ENCODE measurements around the gene FKBP1A. TPM values are rescaled to one million over a fixed set of nuclear protein-coding genes. Genes with fewer than 3 reads are reported as not detected.

FKBP1A gene
- polyA plus RNA-seq, 1 of the 3 experiments (the other 2 are of a cell fraction): 362 TPM

DNA sequence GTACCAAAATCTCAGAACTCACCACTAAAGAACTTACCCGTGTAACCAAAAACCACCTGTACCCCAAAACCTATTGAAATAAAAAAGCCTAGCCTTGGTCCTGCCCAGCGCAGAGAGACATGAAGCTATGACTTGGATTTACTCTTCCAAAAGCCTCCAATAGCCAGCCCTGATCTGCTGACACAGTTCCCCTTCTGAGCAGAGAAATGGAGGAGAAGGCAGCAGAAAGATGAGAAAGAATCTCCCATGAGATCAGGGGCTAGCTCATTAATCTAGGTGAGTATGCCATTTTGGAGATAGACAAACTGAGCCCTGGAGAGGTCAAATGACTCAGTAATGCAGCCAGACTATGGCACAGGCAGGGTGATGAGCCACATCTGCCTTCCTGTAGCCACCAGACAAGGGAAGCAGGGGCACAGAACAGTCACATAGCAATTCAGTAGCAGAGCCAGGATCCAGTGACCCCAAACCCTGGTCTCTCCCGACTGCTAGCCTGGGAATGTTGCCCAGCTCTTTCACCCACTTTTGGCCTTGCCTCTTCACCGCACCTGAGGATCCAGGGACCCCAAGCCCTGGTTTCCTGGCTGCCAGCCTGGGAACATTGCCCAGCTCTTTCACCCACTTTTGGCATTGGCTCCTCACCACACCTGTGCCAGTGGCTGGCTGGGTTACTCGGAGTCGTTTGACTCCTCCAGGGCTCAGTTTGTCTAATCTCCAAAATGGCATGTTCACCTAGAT, 56.7 kb downstream of the FKBP1A start:
- Histone ChIP-seq H4K20me1 (ENCODE audit: insufficient read depth) (0 out of 2 replicates have a peak, but pooled peaks cover 6% of the 10 kb centered on the region), H3K9ac (no peak overlapping the region), H3K9me3 (no peaks in the 10 kb centered on the region), H3F3A (replicated peaks; ENCODE audit: insufficient read depth) (no peaks in the 10 kb centered on the region), H3K27ac (ENCODE audit: low read depth in 2 of 2, low read length in 1 of 2) (no peak overlapping the region), H3K79me2 (ENCODE audit: insufficient read depth) (peaks cover 35% of the 10 kb centered on the region; the same call in 1 of the 2 replicates), H3K4me3 (ENCODE audit: low read depth in 2 of 2, low read length in 1 of 2) (no peak overlapping the region), H3K4me1 (ENCODE audit: control insufficient read depth in 1 of 2, insufficient read depth in 2 of 2, low read depth in 1 of 2, low read length in 1 of 2) (no peaks in the 10 kb centered on the region; a peak in 1 of 4 replicates), H3K4me2 (no peak overlapping the region), H3K36me3 (replicated peaks in 1 of 2; ENCODE audit: control insufficient read depth in 1 of 2, insufficient read depth in 2 of 2, low read length in 1 of 2) (peaks cover 10 to 22% of the 10 kb centered on the region in 2 experiments), H3K9me2 (no peaks in the 10 kb centered on the region), H2AFZ (ENCODE audit: low read depth) (no peak overlapping the region), H3K27me3 (ENCODE audit: insufficient read depth) (no peaks in the 10 kb centered on the region)
- CTCF ChIA-PET: no interaction called here
- TF ChIP-seq, protein P1, sequence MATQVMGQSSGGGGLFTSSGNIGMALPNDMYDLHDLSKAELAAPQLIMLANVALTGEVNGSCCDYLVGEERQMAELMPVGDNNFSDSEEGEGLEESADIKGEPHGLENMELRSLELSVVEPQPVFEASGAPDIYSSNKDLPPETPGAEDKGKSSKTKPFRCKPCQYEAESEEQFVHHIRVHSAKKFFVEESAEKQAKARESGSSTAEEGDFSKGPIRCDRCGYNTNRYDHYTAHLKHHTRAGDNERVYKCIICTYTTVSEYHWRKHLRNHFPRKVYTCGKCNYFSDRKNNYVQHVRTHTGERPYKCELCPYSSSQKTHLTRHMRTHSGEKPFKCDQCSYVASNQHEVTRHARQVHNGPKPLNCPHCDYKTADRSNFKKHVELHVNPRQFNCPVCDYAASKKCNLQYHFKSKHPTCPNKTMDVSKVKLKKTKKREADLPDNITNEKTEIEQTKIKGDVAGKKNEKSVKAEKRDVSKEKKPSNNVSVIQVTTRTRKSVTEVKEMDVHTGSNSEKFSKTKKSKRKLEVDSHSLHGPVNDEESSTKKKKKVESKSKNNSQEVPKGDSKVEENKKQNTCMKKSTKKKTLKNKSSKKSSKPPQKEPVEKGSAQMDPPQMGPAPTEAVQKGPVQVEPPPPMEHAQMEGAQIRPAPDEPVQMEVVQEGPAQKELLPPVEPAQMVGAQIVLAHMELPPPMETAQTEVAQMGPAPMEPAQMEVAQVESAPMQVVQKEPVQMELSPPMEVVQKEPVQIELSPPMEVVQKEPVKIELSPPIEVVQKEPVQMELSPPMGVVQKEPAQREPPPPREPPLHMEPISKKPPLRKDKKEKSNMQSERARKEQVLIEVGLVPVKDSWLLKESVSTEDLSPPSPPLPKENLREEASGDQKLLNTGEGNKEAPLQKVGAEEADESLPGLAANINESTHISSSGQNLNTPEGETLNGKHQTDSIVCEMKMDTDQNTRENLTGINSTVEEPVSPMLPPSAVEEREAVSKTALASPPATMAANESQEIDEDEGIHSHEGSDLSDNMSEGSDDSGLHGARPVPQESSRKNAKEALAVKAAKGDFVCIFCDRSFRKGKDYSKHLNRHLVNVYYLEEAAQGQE (IDR thresholded peaks at IDR 0.05; ENCODE audit: low read depth, low read length): no peak
- TF ChIP-seq FOXM1 (IDR thresholded peaks at IDR 0.05; ENCODE audit: low read depth) (no peak), GATA2 (CRISPR knock-in tag; IDR thresholded peaks at IDR 0.05) (no peak), GABPA (IDR thresholded peaks at IDR 0.05; ENCODE audit: low read depth) (no peak), POLR2AphosphoS5 (IDR thresholded peaks at IDR 0.05; ENCODE audit: low read depth, low read length) (no peak), YY1 (IDR thresholded peaks at IDR 0.05; ENCODE audit: low read depth) (no peak), NRF1 (IDR thresholded peaks at IDR 0.05; ENCODE audit: low read depth, low read length) (no peak), CHD2 (IDR thresholded peaks at IDR 0.05; ENCODE audit: low read length, partially characterized antibody) (no peak)
- POLR2A ChIA-PET: no interaction called here
- DNase-seq: no peak
- 89% methylated on average over 5 of the region's 6 CpGs for WGBS (ENCODE audit: low lambda C conversion rate)

DNA sequence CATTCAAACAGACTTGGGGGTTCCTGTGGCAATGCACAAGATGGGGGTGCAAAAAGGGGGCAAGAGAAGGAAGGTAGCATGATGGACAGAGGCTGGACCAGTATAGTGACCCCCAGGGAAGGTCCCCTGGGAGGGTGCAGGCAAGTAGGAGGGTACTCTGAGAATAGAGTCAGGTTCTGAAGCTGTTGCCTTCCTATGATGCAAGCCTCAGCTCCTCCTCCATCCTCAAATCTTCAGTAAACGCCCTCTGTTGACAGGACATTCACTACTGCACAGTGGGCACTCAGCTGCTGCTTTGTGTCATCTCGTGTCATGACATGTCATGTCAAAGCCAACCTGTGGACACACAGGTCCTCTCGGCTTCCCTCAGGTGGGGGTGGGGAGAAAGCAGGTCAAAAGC, 58.1 kb downstream of the FKBP1A start:
- peaks cover 49% of the 10 kb centered on the region for H3K79me2 ChIP-seq (ENCODE audit: insufficient read depth)
- H3K4me1 ChIP-seq (ENCODE audit: control insufficient read depth in 1 of 2, insufficient read depth in 2 of 2, low read depth in 1 of 2, low read length in 1 of 2): no peaks in the 10 kb centered on the region; a peak in 2 of 4 replicates
- no peak overlapping the region for H3K4me3 ChIP-seq (ENCODE audit: low read depth in 2 of 2, low read length in 1 of 2)
- H3K9me2 ChIP-seq: no peaks in the 10 kb centered on the region
- H3K4me2 ChIP-seq: no peak overlapping the region
- TF ChIP-seq JUND (IDR thresholded peaks at IDR 0.05) (no peak), GATA2 (CRISPR knock-in tag; IDR thresholded peaks at IDR 0.05) (no peak), RFX5 (IDR thresholded peaks at IDR 0.05; ENCODE audit: low read length) (no peak), RCOR1 (IDR thresholded peaks at IDR 0.05; ENCODE audit: low read length) (no peak), FOXJ3 (CRISPR knock-in tag; IDR thresholded peaks at IDR 0.05) (no peak), SIN3A (IDR thresholded peaks at IDR 0.05; ENCODE audit: borderline replicate concordance, low read depth, low read length) (no peak), EP300 (IDR thresholded peaks at IDR 0.05; ENCODE audit: borderline replicate concordance in 1 of 2, low read depth in 1 of 2, low read length in 1 of 2) (no peak), YY1 (IDR thresholded peaks at IDR 0.05; ENCODE audit: low read depth) (no peak)
- TF ChIP-seq, protein P2, sequence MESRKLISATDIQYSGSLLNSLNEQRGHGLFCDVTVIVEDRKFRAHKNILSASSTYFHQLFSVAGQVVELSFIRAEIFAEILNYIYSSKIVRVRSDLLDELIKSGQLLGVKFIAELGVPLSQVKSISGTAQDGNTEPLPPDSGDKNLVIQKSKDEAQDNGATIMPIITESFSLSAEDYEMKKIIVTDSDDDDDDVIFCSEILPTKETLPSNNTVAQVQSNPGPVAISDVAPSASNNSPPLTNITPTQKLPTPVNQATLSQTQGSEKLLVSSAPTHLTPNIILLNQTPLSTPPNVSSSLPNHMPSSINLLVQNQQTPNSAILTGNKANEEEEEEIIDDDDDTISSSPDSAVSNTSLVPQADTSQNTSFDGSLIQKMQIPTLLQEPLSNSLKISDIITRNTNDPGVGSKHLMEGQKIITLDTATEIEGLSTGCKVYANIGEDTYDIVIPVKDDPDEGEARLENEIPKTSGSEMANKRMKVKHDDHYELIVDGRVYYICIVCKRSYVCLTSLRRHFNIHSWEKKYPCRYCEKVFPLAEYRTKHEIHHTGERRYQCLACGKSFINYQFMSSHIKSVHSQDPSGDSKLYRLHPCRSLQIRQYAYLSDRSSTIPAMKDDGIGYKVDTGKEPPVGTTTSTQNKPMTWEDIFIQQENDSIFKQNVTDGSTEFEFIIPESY (IDR thresholded peaks at IDR 0.05; ENCODE audit: borderline replicate concordance, low read depth): no peak
- TF ChIP-seq, protein P3, sequence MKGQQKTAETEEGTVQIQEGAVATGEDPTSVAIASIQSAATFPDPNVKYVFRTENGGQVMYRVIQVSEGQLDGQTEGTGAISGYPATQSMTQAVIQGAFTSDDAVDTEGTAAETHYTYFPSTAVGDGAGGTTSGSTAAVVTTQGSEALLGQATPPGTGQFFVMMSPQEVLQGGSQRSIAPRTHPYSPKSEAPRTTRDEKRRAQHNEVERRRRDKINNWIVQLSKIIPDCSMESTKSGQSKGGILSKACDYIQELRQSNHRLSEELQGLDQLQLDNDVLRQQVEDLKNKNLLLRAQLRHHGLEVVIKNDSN (IDR thresholded peaks at IDR 0.05; ENCODE audit: borderline replicate concordance, low read depth): no peak
- DNase-seq: no peak
- peaks cover 10 to 16% of the 10 kb centered on the region in 2 experiments for H3K36me3 ChIP-seq (replicated peaks in 1 of 2; ENCODE audit: control insufficient read depth in 1 of 2, insufficient read depth in 2 of 2, low read length in 1 of 2)
- no peaks in the 10 kb centered on the region for H3K27me3 ChIP-seq (ENCODE audit: insufficient read depth)
- H4K20me1 ChIP-seq (ENCODE audit: insufficient read depth): peaks cover 13% of the 10 kb centered on the region; the same call in 1 of the 2 replicates
- H2AFZ ChIP-seq (ENCODE audit: low read depth): no peak overlapping the region
- H3F3A ChIP-seq (replicated peaks; ENCODE audit: insufficient read depth): no peaks in the 10 kb centered on the region
- POLR2A ChIA-PET: no interaction called here
- CTCF ChIA-PET: no interaction called here
- WGBS (ENCODE audit: low lambda C conversion rate): 88% methylated on average over 3 of the region's 3 CpGs
- no peaks in the 10 kb centered on the region for H3K9me3 ChIP-seq
- H3K9ac ChIP-seq: no peak overlapping the region
- no peak overlapping the region for H3K27ac ChIP-seq (ENCODE audit: low read depth in 2 of 2, low read length in 1 of 2)

Measured in SK-N-SH (cell line).